Astrocyte (in vitro differentiated cells and primary cell): ENCODE measurements around the gene PLEKHA7. TPM values are rescaled to one million over a fixed set of nuclear protein-coding genes. Genes with fewer than 3 reads are reported as not detected.

Experiments used
- DNase-seq: peaks from one replicate; pipeline ENCODE4 v3.0.0-alpha.2; 2010; ENCODE audit warnings: low read depth
- FAIRE-seq: peaks from 2 replicates; lab custom pipeline; 2011; peaks lifted over from hg19 to GRCh38; lab: Jason Lieb, UNC
- H2AFZ ChIP-seq: 2 replicates; pipeline ENCODE4 v1.6.0; 2012; ENCODE audit warnings: low read depth, low read length, inconsistent platforms
- H3K27ac ChIP-seq: 2 replicates; pipeline ENCODE4 v1.5.1; 2011; ENCODE audit warnings: low read depth, low read length, inconsistent platforms
- H3K27me3 ChIP-seq: 2 replicates; pipeline ENCODE4 v1.6.0; 2011; ENCODE audit warnings: low read length, inconsistent platforms; ENCODE audit not compliant: insufficient read depth
- H3K36me3 ChIP-seq: 2 replicates; pipeline ENCODE4 v1.5.1; 2011; ENCODE audit warnings: low read length, inconsistent platforms; ENCODE audit not compliant: insufficient read depth
- H3K4me1 ChIP-seq: 2 replicates; pipeline ENCODE4 v1.5.1; 2011; ENCODE audit warnings: low read length, inconsistent platforms; ENCODE audit not compliant: insufficient read depth
- H3K4me2 ChIP-seq: 2 replicates; pipeline ENCODE4 v1.6.0; 2012; ENCODE audit warnings: low read length, inconsistent platforms
- H3K4me3 ChIP-seq: 2 replicates; pipeline ENCODE4 v1.5.1; 2011; ENCODE audit warnings: low read depth, mild to moderate bottlenecking, low read length, inconsistent platforms; ENCODE audit not compliant: insufficient read depth
- H3K79me2 ChIP-seq: 2 replicates; pipeline ENCODE4 v1.6.0; 2012; ENCODE audit warnings: mild to moderate bottlenecking, low read length, inconsistent platforms; ENCODE audit not compliant: insufficient read depth
- H3K9ac ChIP-seq: 2 replicates; pipeline ENCODE4 v1.6.0; 2012; ENCODE audit warnings: mild to moderate bottlenecking, low read length, inconsistent platforms
- H3K9me3 ChIP-seq: 2 replicates; pipeline ENCODE4 v1.5.1; 2012; ENCODE audit warnings: low read depth, mild to moderate bottlenecking, low read length, inconsistent platforms; ENCODE audit not compliant: insufficient read depth
- H4K20me1 ChIP-seq: 2 replicates; pipeline ENCODE4 v1.6.0; 2012; ENCODE audit warnings: low read length, inconsistent platforms; ENCODE audit not compliant: insufficient read depth
- H3K27ac Mint-ChIP-seq: one replicate; pipeline ENCODE4 v1.8.0; 2021; ENCODE audit warnings: mild to moderate bottlenecking, mixed read lengths; ENCODE audit not compliant: unreplicated experiment
- H3K27me3 Mint-ChIP-seq: one replicate; pipeline ENCODE4 v1.8.0; 2021; ENCODE audit warnings: low read depth, mixed read lengths; ENCODE audit not compliant: unreplicated experiment
- H3K36me3 Mint-ChIP-seq: one replicate; pipeline ENCODE4 v1.8.0; 2021; ENCODE audit warnings: low read depth, mixed read lengths; ENCODE audit not compliant: unreplicated experiment
- H3K4me1 Mint-ChIP-seq: one replicate; pipeline ENCODE4 v1.8.0; 2021; ENCODE audit warnings: low read depth, mixed read lengths; ENCODE audit not compliant: unreplicated experiment
- H3K4me3 Mint-ChIP-seq: one replicate; pipeline ENCODE4 v1.8.0; 2021; ENCODE audit warnings: mild to moderate bottlenecking, moderate library complexity, mixed read lengths; ENCODE audit not compliant: unreplicated experiment
- H3K9me3 Mint-ChIP-seq: one replicate; pipeline ENCODE4 v1.8.0; 2021; ENCODE audit warnings: mild to moderate bottlenecking, mixed read lengths; ENCODE audit not compliant: unreplicated experiment
- CTCF ChIP-seq: IDR thresholded peaks from 2 replicates; pipeline ENCODE4 v1.5.1; 2011; ENCODE audit warnings: low read depth, mild to moderate bottlenecking, inconsistent platforms, low read length, moderate library complexity; ENCODE audit not compliant: insufficient read depth
- EZH2 ChIP-seq: IDR thresholded peaks from 2 replicates; pipeline ENCODE4 v1.6.1; 2012; ENCODE audit warnings: mild to moderate bottlenecking, low read length, inconsistent platforms; ENCODE audit not compliant: insufficient read depth
- total RNA-seq: library from RNA; stranded (reverse); gene quantifications from 2 replicates; pipeline ENCODE4 v1.2.1, GENCODE V29; 2021

Gene PLEKHA7
- total RNA-seq, 1 donor from 2014 or later, result 5.7 TPM

GRCh38 chr11:16789063-16789420 is 225.2 kb downstream of the PLEKHA7 start:
- H3K4me1 ChIP-seq, result peaks cover 46% of the 10 kb centered on the region
- FAIRE-seq, result no peak
- Mint-ChIP-seq H3K27ac (peak overlapping the region; percentile 51), H3K36me3 (no peaks in the 10 kb centered on the region), H3K4me1 (peaks cover 21% of the 10 kb centered on the region), H3K27me3 (no peaks in the 10 kb centered on the region), H3K4me3 (no peak overlapping the region), H3K9me3 (no peaks in the 10 kb centered on the region)
- H4K20me1 ChIP-seq, result no peaks in the 10 kb centered on the region
- H3K9me3 ChIP-seq, result no peaks in the 10 kb centered on the region
- DNase-seq, result no peak
- TF ChIP-seq CTCF (no peak), EZH2 (no peak)
- H3K36me3 ChIP-seq, result no peaks in the 10 kb centered on the region
- no peak overlapping the region for H3K27ac ChIP-seq
- no peak overlapping the region for H3K4me2 ChIP-seq
- H3K27me3 ChIP-seq, result no peaks in the 10 kb centered on the region
- no peaks in the 10 kb centered on the region for H3K79me2 ChIP-seq
- H3K4me3 ChIP-seq, result no peak overlapping the region
- peak overlapping the region; percentile 29 for H3K9ac ChIP-seq
- H2AFZ ChIP-seq, result no peak overlapping the region

- FAIRE-seq, result no peak
- no peak overlapping the region for H3K4me3 Mint-ChIP-seq
Observed at GRCh38 chr11:16788141-16789062, 225.8 kb downstream of the PLEKHA7 start.

More at GRCh38 chr11:16788141-16789062, 225.8 kb downstream of the PLEKHA7 start:
- H3K9me3 Mint-ChIP-seq, result no peaks in the 10 kb centered on the region
- peak overlapping the region; percentile 51 for H3K27ac Mint-ChIP-seq
- H3K4me1 Mint-ChIP-seq, result peaks cover 23% of the 10 kb centered on the region
- Histone ChIP-seq H2AFZ (peak overlapping the region; percentile 54), H3K4me1 (peaks cover 46% of the 10 kb centered on the region), H3K79me2 (no peaks in the 10 kb centered on the region), H3K4me2 (peak overlapping the region; percentile 70), H3K27ac (peak overlapping the region; percentile 50), H4K20me1 (no peaks in the 10 kb centered on the region), H3K27me3 (no peaks in the 10 kb centered on the region), H3K36me3 (no peaks in the 10 kb centered on the region), H3K4me3 (no peak overlapping the region), H3K9me3 (no peaks in the 10 kb centered on the region), H3K9ac (peak overlapping the region; percentile 41)
- no peak for TF ChIP-seq EZH2
- peak; percentile 94 for TF ChIP-seq CTCF
- no peaks in the 10 kb centered on the region for H3K36me3 Mint-ChIP-seq
- H3K27me3 Mint-ChIP-seq, result peaks cover 2% of the 10 kb centered on the region
- DNase-seq, result peak; percentile 79
